KMS-11 (cell line): ENCODE measurements around the gene ST8SIA6.

Experiments
- H2AFZ ChIP-seq: fragments of 200-600 bp; sonication (generic); 2 replicates; pipeline ENCODE4 v1.6.1; 2016; ENCODE audit warnings: antibody characterized with exemption, mixed run types, low read depth
- H3K27ac ChIP-seq: fragments of 200-600 bp; sonication (generic); 2 replicates; pipeline ENCODE4 v1.6.1; 2016; ENCODE audit warnings: mild to moderate bottlenecking, mixed run types
- H3K27me3 ChIP-seq: fragments of 200-600 bp; sonication (generic); 2 replicates; pipeline ENCODE4 v1.6.1; 2017; ENCODE audit warnings: mild to moderate bottlenecking, low read depth, mixed run types, moderate library complexity; ENCODE audit not compliant: insufficient read depth
- H3K36me3 ChIP-seq: fragments of 200-600 bp; sonication (generic); 2 replicates; pipeline ENCODE4 v1.6.1; 2017; ENCODE audit warnings: mild to moderate bottlenecking, mixed run types; ENCODE audit not compliant: insufficient read depth
- H3K4me1 ChIP-seq: fragments of 200-600 bp; sonication (generic); 2 replicates; pipeline ENCODE4 v1.6.1; 2016; ENCODE audit warnings: mild to moderate bottlenecking, low read depth, mixed run types; ENCODE audit not compliant: poor library complexity, severe bottlenecking
- H3K4me2 ChIP-seq: fragments of 200-600 bp; sonication (generic); 2 replicates; pipeline ENCODE4 v1.7.0; 2016; ENCODE audit warnings: mild to moderate bottlenecking, mixed run types
- H3K4me3 ChIP-seq: fragments of 200-600 bp; sonication (generic); IDR thresholded peaks from 2 replicates; pipeline ENCODE4 v1.6.1; 2017; ENCODE audit warnings: low read depth, low read length, mixed read lengths; ENCODE audit not compliant: insufficient read depth
- H3K79me2 ChIP-seq: fragments of 200-600 bp; sonication (generic); 2 replicates; pipeline ENCODE4 v1.6.1; 2016; ENCODE audit warnings: low read depth, mixed run types; ENCODE audit not compliant: insufficient read depth
- H3K9ac ChIP-seq: fragments of 200-600 bp; sonication (generic); 2 replicates; pipeline ENCODE4 v1.6.1; 2016; ENCODE audit warnings: mild to moderate bottlenecking, mixed run types
- H4K20me1 ChIP-seq: fragments of 200-600 bp; sonication (generic); 2 replicates; pipeline ENCODE4 v1.6.1; 2016; ENCODE audit warnings: mild to moderate bottlenecking, mixed run types; ENCODE audit not compliant: insufficient read depth
- TF ChIP-seq, protein P1 (sequence below): fragments of 200-600 bp; sonication (generic); conservative IDR thresholded peaks from 2 replicates; pipeline ENCODE4 v1.6.1; 2017; ENCODE audit warnings: low read depth, mild to moderate bottlenecking, antibody characterized with exemption, low read length, moderate library complexity, mixed read lengths

ST8SIA6 gene

DNA sequence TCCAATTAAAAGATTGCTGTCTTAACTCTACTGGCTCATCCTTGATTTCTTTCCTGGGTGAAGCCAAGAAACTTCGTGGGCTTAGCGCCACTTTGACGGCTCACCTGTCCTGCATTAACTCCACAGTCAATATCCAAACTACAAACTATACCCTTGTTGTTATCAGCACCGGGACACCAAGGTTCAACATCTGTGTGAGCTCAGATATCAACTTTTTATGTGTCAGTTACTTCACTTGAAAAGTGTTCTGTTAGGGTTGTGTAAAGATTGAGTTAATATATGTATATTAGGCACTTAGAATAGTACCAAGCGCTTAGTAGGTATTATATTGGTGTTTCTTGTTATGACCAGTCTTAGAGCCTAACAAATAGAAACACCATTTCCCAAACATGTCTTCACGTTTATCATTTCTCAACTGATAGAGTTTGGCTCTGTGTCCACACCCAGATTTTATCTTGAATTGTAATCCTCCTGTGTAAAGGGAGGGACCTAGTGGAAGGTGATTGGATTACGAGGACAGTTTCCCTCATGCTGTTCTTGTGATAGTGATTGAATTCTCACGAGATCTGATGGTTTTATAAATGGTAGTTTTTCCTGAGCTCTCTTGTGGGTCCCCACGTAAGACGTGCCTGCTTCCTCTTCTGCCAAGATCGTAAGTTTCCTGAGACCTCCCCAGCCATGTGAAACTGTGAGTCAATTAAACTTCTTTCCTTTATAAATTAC, 19.0 kb upstream of the ST8SIA6 start:
- Histone ChIP-seq H3K36me3 (no peaks in the 10 kb centered on the region), H4K20me1 (no peaks in the 10 kb centered on the region), H3K9ac (no peak overlapping the region), H3K27me3 (no peaks in the 10 kb centered on the region), H3K27ac (no peak overlapping the region), H3K4me3 (no peak overlapping the region), H2AFZ (no peak overlapping the region), H3K4me1 (no peaks in the 10 kb centered on the region), H3K79me2 (no peaks in the 10 kb centered on the region), H3K4me2 (no peak overlapping the region)
- TF ChIP-seq, protein P1, sequence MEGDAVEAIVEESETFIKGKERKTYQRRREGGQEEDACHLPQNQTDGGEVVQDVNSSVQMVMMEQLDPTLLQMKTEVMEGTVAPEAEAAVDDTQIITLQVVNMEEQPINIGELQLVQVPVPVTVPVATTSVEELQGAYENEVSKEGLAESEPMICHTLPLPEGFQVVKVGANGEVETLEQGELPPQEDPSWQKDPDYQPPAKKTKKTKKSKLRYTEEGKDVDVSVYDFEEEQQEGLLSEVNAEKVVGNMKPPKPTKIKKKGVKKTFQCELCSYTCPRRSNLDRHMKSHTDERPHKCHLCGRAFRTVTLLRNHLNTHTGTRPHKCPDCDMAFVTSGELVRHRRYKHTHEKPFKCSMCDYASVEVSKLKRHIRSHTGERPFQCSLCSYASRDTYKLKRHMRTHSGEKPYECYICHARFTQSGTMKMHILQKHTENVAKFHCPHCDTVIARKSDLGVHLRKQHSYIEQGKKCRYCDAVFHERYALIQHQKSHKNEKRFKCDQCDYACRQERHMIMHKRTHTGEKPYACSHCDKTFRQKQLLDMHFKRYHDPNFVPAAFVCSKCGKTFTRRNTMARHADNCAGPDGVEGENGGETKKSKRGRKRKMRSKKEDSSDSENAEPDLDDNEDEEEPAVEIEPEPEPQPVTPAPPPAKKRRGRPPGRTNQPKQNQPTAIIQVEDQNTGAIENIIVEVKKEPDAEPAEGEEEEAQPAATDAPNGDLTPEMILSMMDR: no peak

DNA sequence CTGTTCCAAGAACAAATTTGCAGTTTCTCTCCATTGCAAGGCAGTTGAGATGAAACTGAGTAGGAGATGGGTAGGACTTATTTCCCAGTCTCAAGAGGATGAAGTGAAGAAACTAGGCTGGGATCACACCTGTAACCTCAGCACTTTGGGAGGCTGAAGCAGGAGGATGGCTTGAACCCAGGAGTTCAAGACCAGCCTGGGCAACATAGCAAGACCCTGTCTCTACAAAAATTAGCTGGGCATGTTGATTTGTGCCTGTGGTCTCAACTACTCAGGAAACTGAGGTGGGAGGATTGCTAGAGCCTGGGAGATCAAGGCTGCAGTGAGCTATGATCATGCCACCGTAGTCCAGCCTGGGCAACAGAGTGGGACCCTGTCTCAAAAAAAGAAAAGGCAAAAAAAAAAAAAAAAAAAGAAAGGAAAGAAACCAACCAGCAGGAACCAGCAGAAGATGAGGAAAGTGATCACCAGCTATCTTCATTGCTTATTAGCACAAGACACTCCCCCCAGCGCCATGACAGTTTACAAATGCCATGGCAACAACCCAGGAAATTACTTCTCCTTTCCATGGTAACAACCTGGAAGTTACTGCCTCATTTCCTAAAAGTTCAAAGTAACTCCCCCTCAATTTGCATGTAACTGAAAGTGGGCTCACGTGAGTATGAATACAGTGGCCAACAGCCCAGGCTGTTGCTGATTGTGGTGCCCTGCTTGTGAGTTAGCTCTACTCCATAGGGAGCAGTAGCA, 18.3 kb upstream of the ST8SIA6 start:
- Histone ChIP-seq H3K4me2 (no peak overlapping the region), H3K27me3 (no peaks in the 10 kb centered on the region), H3K79me2 (no peaks in the 10 kb centered on the region), H3K27ac (no peak overlapping the region), H2AFZ (no peak overlapping the region), H3K4me3 (no peak overlapping the region), H3K4me1 (no peaks in the 10 kb centered on the region), H4K20me1 (no peaks in the 10 kb centered on the region), H3K9ac (no peak overlapping the region), H3K36me3 (no peaks in the 10 kb centered on the region)
- TF ChIP-seq, protein P1: no peak

DNA sequence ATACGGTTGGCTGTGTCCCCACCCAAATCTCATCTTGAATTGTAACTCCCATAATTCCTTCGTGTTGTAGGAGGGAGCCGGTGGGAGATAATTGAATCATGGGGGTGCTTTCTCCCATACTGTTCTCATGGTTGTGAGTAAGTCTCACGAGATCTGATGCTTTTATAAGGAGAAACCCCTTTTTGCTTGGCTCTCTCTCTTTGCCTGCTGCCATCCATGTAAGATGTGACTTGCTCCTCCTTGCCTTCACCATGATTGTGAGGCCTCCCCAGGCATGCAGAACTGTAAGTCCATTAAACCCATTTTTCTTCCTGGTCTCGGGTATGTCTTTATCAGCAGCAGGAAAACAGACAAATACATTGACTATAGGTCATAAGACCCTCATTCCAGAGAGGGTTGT, 15.9 kb upstream of the ST8SIA6 start:
- Histone ChIP-seq H3K4me3 (no peak overlapping the region), H3K27me3 (no peaks in the 10 kb centered on the region), H3K4me2 (no peak overlapping the region), H2AFZ (no peak overlapping the region), H3K4me1 (no peaks in the 10 kb centered on the region), H3K36me3 (no peaks in the 10 kb centered on the region), H3K9ac (no peak overlapping the region), H3K79me2 (no peaks in the 10 kb centered on the region), H4K20me1 (no peaks in the 10 kb centered on the region), H3K27ac (no peak overlapping the region)
- TF ChIP-seq, protein P1: no peak

DNA sequence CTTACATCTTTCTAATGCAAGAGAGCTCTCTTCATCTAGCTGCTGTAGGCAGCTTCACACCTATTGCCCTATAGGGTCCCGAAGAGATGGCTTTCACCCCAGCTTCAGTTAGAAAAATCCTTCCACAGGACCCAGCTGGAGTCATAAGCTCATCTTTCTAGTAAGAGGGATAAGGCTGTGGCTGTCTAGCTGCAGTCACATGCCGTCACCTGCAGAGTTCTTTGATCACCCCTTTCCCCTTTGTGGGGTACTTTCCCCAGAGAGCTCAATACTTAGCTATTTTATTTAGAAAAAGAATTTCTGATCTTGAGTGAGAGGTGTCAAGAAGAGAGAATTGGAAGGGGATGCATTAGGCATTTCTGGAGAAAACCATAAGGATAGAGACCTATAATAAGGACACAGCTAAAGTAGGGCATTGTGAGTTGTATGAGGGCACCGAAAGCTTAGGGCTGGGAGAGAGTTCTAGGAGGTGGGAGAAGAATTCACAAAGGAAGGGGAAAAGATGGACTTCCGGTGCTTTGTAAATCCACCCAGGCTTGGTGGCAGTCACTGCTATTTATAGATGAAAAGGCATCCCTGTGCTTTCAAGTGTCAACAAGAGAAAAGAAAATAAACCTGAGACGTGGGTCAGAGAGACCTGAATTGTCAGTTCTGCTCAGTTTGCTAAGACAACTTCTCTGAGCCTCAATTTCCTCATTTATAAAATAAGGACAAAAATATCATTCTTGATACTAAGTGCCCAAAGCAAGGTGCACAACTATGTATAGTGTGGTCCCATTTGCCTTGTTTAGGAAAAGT, 11.1 kb upstream of the ST8SIA6 start:
- Histone ChIP-seq H3K79me2 (no peaks in the 10 kb centered on the region), H3K27me3 (no peaks in the 10 kb centered on the region), H3K9ac (no peak overlapping the region), H4K20me1 (no peaks in the 10 kb centered on the region), H3K4me2 (no peak overlapping the region), H3K4me3 (no peak overlapping the region), H2AFZ (no peak overlapping the region), H3K36me3 (no peaks in the 10 kb centered on the region), H3K4me1 (no peaks in the 10 kb centered on the region), H3K27ac (no peak overlapping the region)
- TF ChIP-seq, protein P1: no peak
